Adrenal gland (tissue), 12 donors: ENCODE results near the gene HOXB7. TPM values are rescaled to one million over a fixed set of nuclear protein-coding genes. Genes with fewer than 3 reads are reported as not detected.

Experiments
- DNase-seq, 7 donors: peaks; one replicate each; pipeline ENCODE4 v3.0.0-alpha.2; 2019 to 2020
- H3K27ac ChIP-seq, 5 donors: fragments of 200-600 bp; sonication (generic) in 4 of 5; 1 replicate in 3 of 5; 2 replicates in 2 of 5; pipeline versions ENCODE4 v1.5.1 to v1.8.0; 2016 to 2020; ENCODE audit warnings: mild to moderate bottlenecking in 1 of 5
- H3K27me3 ChIP-seq: fragments of 200-600 bp; 2 replicates; pipeline ENCODE4 v1.8.0; 2021
- H3K36me3 ChIP-seq, 2 donors: fragments of 200-600 bp; replicated peaks in 1 of 2; 1 replicate in 1 of 2; 2 replicates in 1 of 2; pipeline versions ENCODE4 v1.5.1 to v1.8.0; 2018 to 2022
- H3K4me1 ChIP-seq, 2 donors: fragments of 200-600 bp; replicated peaks in 1 of 2; 1 replicate in 1 of 2; 2 replicates in 1 of 2; pipeline versions ENCODE4 v1.5.1 to v1.8.0; 2018 to 2021
- H3K4me3 ChIP-seq, 4 donors: fragments of 200-600 bp; sonication (generic) in 3 of 4; one replicate each; pipeline ENCODE4 v1.5.1; 2016 to 2018
- H3K9me3 ChIP-seq, 3 donors: fragments of 200-600 bp; sonication (generic) in 1 of 3; replicated peaks in 1 of 3; 1 replicate in 2 of 3; 2 replicates in 1 of 3; pipeline versions ENCODE4 v1.5.1 to v1.8.0; 2016 to 2021
- CTCF ChIP-seq, 6 experiments: fragments of 450-650 bp in 4 of 6; fragments of 200-600 bp in 2 of 6; sonication (generic) in 1 of 6; IDR thresholded peaks; 1 replicate in 5 of 6; 2 replicates in 1 of 6; pipeline versions ENCODE4 v1.5.1 to v1.8.0; 2016 to 2021; ENCODE audit warnings: antibody characterized with exemption in 6 of 6, mild to moderate bottlenecking in 2 of 6, moderate library complexity in 1 of 6
- POLR2A ChIP-seq, 2 donors: fragments of 450-650 bp; IDR thresholded peaks; one replicate each; pipeline ENCODE4 v1.6.1; 2017; ENCODE audit warnings: antibody characterized with exemption in 2 of 2, mild to moderate bottlenecking in 2 of 2, moderate library complexity in 1 of 2
- WGBS, 4 donors: extraction: QIAGEN DNeasy Blood & Tissue Kit in 2 of 4; methylation state at CpG; one replicate each; pipeline versions ENCODE4 v1.1.5 to v1.1.7; 2013 to 2017; 5-methylcytosine and 5-hydroxymethylcytosine counted together
- intact Hi-C, 2 donors: fragments of 100-400 bp; cut with DNase I; formaldehyde crosslinking; loops; one replicate each; pipeline versions ENCODE4 v1.14.1 to v1.15.0; 2022 to 2023
- microRNA counts, 2 donors: library from miRNA; unstranded; fragments of <30 nt; microRNA quantifications; one replicate each; lab custom pipeline; 2016
- microRNA-seq, 3 donors: library from miRNA; unstranded; fragments of <30 nt; microRNA quantifications; one replicate each; pipeline ENCODE4, GENCODE V29; 2017 to 2020
- polyA plus RNA-seq, 3 donors: library from polyadenylated mRNA; stranded (reverse); fragments of 200-250 nt in 2 of 3; fragments of 350-450 nt in 1 of 3; fragmentation: Illumina TruSeq in 1 of 3; extraction: RNeasy Lipid Tissue Mini Kit (QIAGEN cat#74804) in 1 of 3; gene quantifications; one replicate each; pipeline ENCODE4 v1.2.3, GENCODE V29; 2013 to 2014
- small RNA-seq, 2 donors: library from RNA; depleted of rRNA; stranded (forward); fragments of <200 nt; gene quantifications; one replicate each; pipeline ENCODE3, GENCODE V24; 2016
- total RNA-seq, 9 donors: library from RNA; depleted of rRNA in 4 of 9; stranded (reverse); fragments of >200 nt in 4 of 9; fragments of 120-200 nt in 1 of 9; fragmentation: NEBNext Ultra II Directional in 1 of 9; extraction: Animal tissue kit (Norgen Biotek cat#: 25700) in 1 of 9; gene quantifications; one replicate each; pipeline versions ENCODE4 v1.1.0 to v1.2.4, GENCODE V29; 2013 to 2023
- donor health status: healthy with polysubstance abuse.
- donor health status: Bipolar disorder and iron deficiency.
- donor health status: DM: yes; HTN: yes; CAD: no.
- donor health status: DM: no; HTN: no; CAD: no.
- donor health status: DM: no; HTN: no; CAD: no.
- donor health status: DM: yes; HTN: yes; CAD: no.

HOXB7 gene
- total and polyA plus RNA-seq, 12 donors, result 6.2 to 27.0 (median 13.5) TPM

GRCh38 chr17:48559122-48559839 lies 51.5 kb downstream of the HOXB7 start:
- no peaks in the 10 kb centered on the region for H3K9me3 ChIP-seq
- H3K36me3 ChIP-seq, result no peaks in the 10 kb centered on the region
- H3K27ac ChIP-seq, result peak overlapping the region in 2 of 5 donors; percentile 17 to 54
- H3K27me3 ChIP-seq, result no peaks in the 10 kb centered on the region
- peak in 1 of 7 donors; percentile 7 for DNase-seq
- no peak for TF ChIP-seq POLR2A (IDR thresholded peaks at IDR 0.05)
- no peak for TF ChIP-seq CTCF (IDR thresholded peaks at IDR 0.05)
- peaks cover 0 to 42% of the 10 kb centered on the region in 2 donors for H3K4me1 ChIP-seq
- intact Hi-C loops, result no loop called here
- WGBS, 4 donors, result 79 to 85% (median 80%) methylated on average over 16 of the region's 16 CpGs
- H3K4me3 ChIP-seq, result no peak overlapping the region

- DNase-seq, result no peak
- no peaks in the 10 kb centered on the region for H3K27me3 ChIP-seq
- H3K4me3 ChIP-seq, result no peak overlapping the region
- TF ChIP-seq CTCF (IDR thresholded peaks at IDR 0.05) (no peak), POLR2A (IDR thresholded peaks at IDR 0.05) (no peak)
- peaks cover 0 to 42% of the 10 kb centered on the region in 2 donors for H3K4me1 ChIP-seq
- no peaks in the 10 kb centered on the region for H3K9me3 ChIP-seq
- intact Hi-C loops, result no loop called here
- 81 to 85% (median 82%) methylated on average over 2 of the region's 2 CpGs for WGBS, 4 donors
- no peak overlapping the region for H3K27ac ChIP-seq
- H3K36me3 ChIP-seq, result no peaks in the 10 kb centered on the region
Observed at GRCh38 chr17:48558831-48559121, 52.0 kb downstream of the HOXB7 start.

GRCh38 chr17:48558057-48558830 lies 52.6 kb downstream of the HOXB7 start:
- H3K4me1 ChIP-seq, result peaks cover 0 to 37% of the 10 kb centered on the region in 2 donors
- WGBS, 4 donors, result 79 to 85% (median 81%) methylated on average over 13 of the region's 13 CpGs
- H3K36me3 ChIP-seq, result no peaks in the 10 kb centered on the region
- DNase-seq, result no peak
- H3K4me3 ChIP-seq, result no peak overlapping the region
- intact Hi-C loops, result no loop called here
- TF ChIP-seq CTCF (IDR thresholded peaks at IDR 0.05), result no peak
- H3K27ac ChIP-seq, result peak overlapping the region in 1 of 5 donors; percentile 89
- no peaks in the 10 kb centered on the region for H3K9me3 ChIP-seq
- H3K27me3 ChIP-seq, result no peaks in the 10 kb centered on the region

MicroRNAs within 50 kb of the gene (microRNA counts, 767-probe panel; counts per million panel counts)
- microRNA hsa-miR-10a-5p (lab: Ali Mortazavi, UCI), result 5,281 to 5,810 counts per million in 2 donors

Small RNA genes within 50 kb of the gene (microRNA-seq; reads per million reads assigned to microRNA genes)
- 0 to 0.89 (median 0) reads per million in 3 donors for gene MIR196A1

Small RNA genes within 50 kb of the gene (small RNA-seq; reads per million reads assigned to genes)
- gene MIR196A1, result 0 to 0.17 reads per million in 2 donors

Other genes with a start within 250 kb of the HOXB7 start
- 10 to 100 TPM in 3 of 9 donors, 1 to 10 TPM in 6; 3.2 to 24.0 (median 9.8) TPM for gene SKAP1, start 180.8 kb downstream of the HOXB7 start, total RNA-seq
- gene SKAP1, start 180.8 kb downstream of the HOXB7 start, polyA plus RNA-seq, result 100 to 1,000 TPM in 1 of 3 donors, 10 to 100 TPM in 2; 28.1 to 117 (median 52.8) TPM
- gene HOXB1, start 80.0 kb downstream of the HOXB7 start, total RNA-seq, result not detected
- gene HOXB1, start 80.0 kb downstream of the HOXB7 start, polyA plus RNA-seq, result not detected
- gene HOXB2, start 65.9 kb downstream of the HOXB7 start, total RNA-seq, result 10 to 100 TPM in 8 of 9 donors, 1 to 10 TPM in 1; 6.3 to 61.1 (median 27.8) TPM
- 10 to 100 TPM; 17.9 to 73.6 (median 24.2) TPM for gene HOXB2, start 65.9 kb downstream of the HOXB7 start, polyA plus RNA-seq
- 1 to 10 TPM; 1.7 to 9.8 (median 2.9) TPM for gene HOXB4, start 32.7 kb downstream of the HOXB7 start, total RNA-seq
- gene HOXB4, start 32.7 kb downstream of the HOXB7 start, polyA plus RNA-seq, result 1 to 10 TPM; 3.1 to 4.7 (median 4.5) TPM
- 10 to 100 TPM in 4 of 9 donors, 1 to 10 TPM in 5; 2.3 to 18.8 (median 6.9) TPM for gene HOXB3, start 20.8 kb downstream of the HOXB7 start, total RNA-seq
- gene HOXB3, start 20.8 kb downstream of the HOXB7 start, polyA plus RNA-seq, result 10 to 100 TPM in 2 of 3 donors, 1 to 10 TPM in 1; 3.3 to 28.8 (median 11.4) TPM
- gene HOXB5, start 17.2 kb downstream of the HOXB7 start, total RNA-seq, result 1 to 10 TPM in 6 of 9 donors, under 1 TPM in 3; 0.12 to 4.8 (median 2.1) TPM
- gene HOXB5, start 17.2 kb downstream of the HOXB7 start, polyA plus RNA-seq, result 10 to 100 TPM in 1 of 3 donors, 1 to 10 TPM in 2; 4.2 to 10.5 (median 5.6) TPM
- gene HOXB6, start 6.0 kb downstream of the HOXB7 start, total RNA-seq, result 10 to 100 TPM in 6 of 9 donors, 1 to 10 TPM in 3; 1.7 to 20.3 (median 11.7) TPM
- gene HOXB6, start 6.0 kb downstream of the HOXB7 start, polyA plus RNA-seq, result 10 to 100 TPM; 10.9 to 23.1 (median 11.9) TPM
- gene HOXB8, start 4.3 kb upstream of the HOXB7 start, total RNA-seq, result 10 to 100 TPM in 1 of 9 donors, 1 to 10 TPM in 7, under 1 TPM in 1; 0.72 to 12.2 (median 6.2) TPM
- gene HOXB8, start 4.3 kb upstream of the HOXB7 start, polyA plus RNA-seq, result 10 to 100 TPM in 1 of 3 donors, 1 to 10 TPM in 2; 4.2 to 13.3 (median 5.6) TPM
- gene HOXB9, start 15.3 kb upstream of the HOXB7 start, total RNA-seq, result 1 to 10 TPM in 3 of 9 donors, under 1 TPM in 4, not detected in 2; 0.11 to 2.7 (median 0.42) TPM
- 1 to 10 TPM in 1 of 3 donors, under 1 TPM in 2; 0.64 to 1.0 (median 0.72) TPM for gene HOXB9, start 15.3 kb upstream of the HOXB7 start, polyA plus RNA-seq
- gene PRAC1, start 111.5 kb upstream of the HOXB7 start, total RNA-seq, result not detected
- gene PRAC1, start 111.5 kb upstream of the HOXB7 start, polyA plus RNA-seq, result 1 to 10 TPM in 1 of 3 donors, not detected in 2; 2.7 TPM
- not detected for gene PRAC2, start 112.2 kb upstream of the HOXB7 start, total RNA-seq
- not detected for gene PRAC2, start 112.2 kb upstream of the HOXB7 start, polyA plus RNA-seq
- gene HOXB13, start 117.7 kb upstream of the HOXB7 start, total RNA-seq, result under 1 TPM in 2 of 9 donors, not detected in 7; 0.07 to 0.11 TPM
- not detected for gene HOXB13, start 117.7 kb upstream of the HOXB7 start, polyA plus RNA-seq
- gene TTLL6, start 206.2 kb upstream of the HOXB7 start, total RNA-seq, result under 1 TPM in 5 of 9 donors, not detected in 4; under 0.01 to 0.55 (median 0.40) TPM
- 1 to 10 TPM in 1 of 3 donors, under 1 TPM in 2; 0.29 to 2.0 (median 0.51) TPM for gene TTLL6, start 206.2 kb upstream of the HOXB7 start, polyA plus RNA-seq
- 100 to 1,000 TPM in 7 of 9 donors, 10 to 100 TPM in 2; 37.7 to 163 (median 138) TPM for gene CALCOCO2, start 220.0 kb upstream of the HOXB7 start, total RNA-seq
- gene CALCOCO2, start 220.0 kb upstream of the HOXB7 start, polyA plus RNA-seq, result 100 to 1,000 TPM in 1 of 3 donors, 10 to 100 TPM in 2; 44.5 to 199 (median 61.9) TPM